H9 (cell line): Measurements from ENCODE around the gene ZNF678. TPM values are rescaled to one million over a fixed set of nuclear protein-coding genes. Genes with fewer than 3 reads are reported as not detected.
"Not testable (repeated sequence)": the region's sequence is repeated elsewhere in the genome, so short reads cannot be mapped to it uniquely, and the experiment has no call there.

Experiments
- DNase-seq: peaks from one replicate; pipeline ENCODE4 v3.0.0-alpha.2; 2017
- H2AFZ ChIP-seq: one replicate; pipeline ENCODE4 v1.6.1; 2013; ENCODE audit warnings: mild to moderate bottlenecking, low read length, control low read depth, moderate library complexity
- H2AK5ac ChIP-seq: 2 replicates; pipeline ENCODE4 v1.6.1; 2013; ENCODE audit warnings: low read length, control low read depth, mixed read lengths; ENCODE audit not compliant: insufficient read length
- H2BK120ac ChIP-seq: one replicate; pipeline ENCODE4 v1.6.1; 2013; ENCODE audit warnings: low read depth, mild to moderate bottlenecking, low read length, control low read depth, inconsistent platforms; ENCODE audit not compliant: poor library complexity, severe bottlenecking
- H2BK12ac ChIP-seq: 2 replicates; pipeline ENCODE4 v1.6.1; 2013; ENCODE audit warnings: low read length, control low read depth, mixed read lengths, low read depth; ENCODE audit not compliant: insufficient read length
- H2BK15ac ChIP-seq: 2 replicates; pipeline ENCODE4 v1.6.1; 2013; ENCODE audit warnings: low read depth, low read length, control low read depth
- H2BK20ac ChIP-seq: one replicate; pipeline ENCODE4 v1.6.1; 2013; ENCODE audit warnings: low read depth, mild to moderate bottlenecking, low read length, control low read depth, inconsistent platforms; ENCODE audit not compliant: poor library complexity, severe bottlenecking
- H2BK5ac ChIP-seq: 2 replicates; pipeline ENCODE4 v1.6.1; 2013; ENCODE audit warnings: low read length, control low read depth, mixed read lengths; ENCODE audit not compliant: insufficient read length
- H3K14ac ChIP-seq: 2 replicates; pipeline ENCODE4 v1.6.1; 2013; ENCODE audit warnings: low read length, control low read depth; ENCODE audit not compliant: insufficient read depth
- H3K18ac ChIP-seq: 2 replicates; pipeline ENCODE4 v1.6.1; 2013; ENCODE audit warnings: low read depth, mild to moderate bottlenecking, mixed read lengths, low read length, control low read depth; ENCODE audit not compliant: insufficient read length
- H3K23ac ChIP-seq: 2 replicates; pipeline ENCODE4 v1.6.1; 2013; ENCODE audit warnings: low read length, control low read depth, mixed read lengths, low read depth; ENCODE audit not compliant: insufficient read length
- H3K23me2 ChIP-seq: 2 replicates; pipeline ENCODE4 v1.6.1; 2013; ENCODE audit warnings: low read depth, mild to moderate bottlenecking, mixed read lengths, low read length, control low read depth; ENCODE audit not compliant: insufficient read length, poor library complexity, severe bottlenecking
- H3K27ac ChIP-seq: 2 replicates; pipeline ENCODE4 v1.5.1; 2013; ENCODE audit warnings: low read length, control low read depth, mixed read lengths, low read depth; ENCODE audit not compliant: insufficient read length
- H3K27me3 ChIP-seq: 2 replicates; pipeline ENCODE4 v1.6.1; 2013; ENCODE audit warnings: low read length, control low read depth, inconsistent platforms; ENCODE audit not compliant: insufficient read depth
- H3K4ac ChIP-seq: 2 replicates; pipeline ENCODE4 v1.6.1; 2013; ENCODE audit warnings: low read depth, mild to moderate bottlenecking, control low read depth, inconsistent platforms, low read length, moderate library complexity
- H3K4me1 ChIP-seq: 2 replicates; pipeline ENCODE4 v1.6.1; 2013; ENCODE audit warnings: low read length, control low read depth, inconsistent platforms; ENCODE audit not compliant: insufficient read depth
- H3K4me2 ChIP-seq: 2 replicates; pipeline ENCODE4 v1.6.1; 2013; ENCODE audit warnings: low read length, control low read depth, mixed read lengths; ENCODE audit not compliant: insufficient read length, insufficient read depth
- H3K56ac ChIP-seq: 2 replicates; pipeline ENCODE4 v1.6.1; 2013; ENCODE audit warnings: low read depth, mild to moderate bottlenecking, mixed read lengths, low read length, control low read depth; ENCODE audit not compliant: insufficient read length
- H3K79me1 ChIP-seq: 2 replicates; pipeline ENCODE4 v1.6.1; 2013; ENCODE audit warnings: low read depth, mild to moderate bottlenecking, moderate library complexity, low read length, control low read depth, inconsistent platforms; ENCODE audit not compliant: insufficient read depth, poor library complexity, severe bottlenecking
- H3K79me2 ChIP-seq: 2 replicates; pipeline ENCODE4 v1.6.1; 2013; ENCODE audit warnings: low read length, control low read depth, inconsistent platforms; ENCODE audit not compliant: insufficient read depth
- H3K9ac ChIP-seq: 2 replicates; pipeline ENCODE4 v1.6.1; 2013; ENCODE audit warnings: low read length, control low read depth, mixed read lengths; ENCODE audit not compliant: insufficient read length; ENCODE audit errors: extremely low read depth
- H3K9me3 ChIP-seq: one replicate; pipeline ENCODE4 v1.6.1; 2013; ENCODE audit warnings: low read depth, low read length, inconsistent platforms; ENCODE audit not compliant: control insufficient read depth
- H3T11ph ChIP-seq: one replicate; pipeline ENCODE4 v1.6.1; 2013; ENCODE audit warnings: mild to moderate bottlenecking, low read length, control low read depth, inconsistent platforms
- H4K20me1 ChIP-seq: one replicate; pipeline ENCODE4 v1.6.1; 2013; ENCODE audit not compliant: control insufficient read depth, insufficient read length, insufficient read depth
- H4K5ac ChIP-seq: 2 replicates; pipeline ENCODE4 v1.6.1; 2013; ENCODE audit warnings: low read depth, mild to moderate bottlenecking, mixed read lengths, low read length, control low read depth; ENCODE audit not compliant: insufficient read length
- H4K8ac ChIP-seq: replicated peaks from 2 replicates; pipeline ENCODE4 v1.6.1; 2013; ENCODE audit warnings: low read length, control low read depth, mixed read lengths, low read depth; ENCODE audit not compliant: insufficient read length
- H4K91ac ChIP-seq: 2 replicates; pipeline ENCODE4 v1.6.1; 2013; ENCODE audit warnings: low read depth, mild to moderate bottlenecking, moderate library complexity, mixed read lengths, low read length, control low read depth; ENCODE audit not compliant: insufficient read length
- H3K27ac Mint-ChIP-seq, 3 experiments: 2 replicates in 2 of 3; 3 replicates in 1 of 3; pipeline ENCODE4 v1.8.0; 2020 to 2021; ENCODE audit warnings: mixed read lengths in 3 of 3, mild to moderate bottlenecking in 1 of 3, moderate library complexity in 1 of 3
- H3K27me3 Mint-ChIP-seq: 2 replicates; pipeline ENCODE4 v1.8.0; 2021; ENCODE audit warnings: low read depth, mild to moderate bottlenecking, moderate library complexity, mixed read lengths
- H3K36me3 Mint-ChIP-seq, 3 experiments: 2 replicates in 2 of 3; 3 replicates in 1 of 3; pipeline ENCODE4 v1.8.0; 2020 to 2021; ENCODE audit warnings: low read depth in 3 of 3, mixed read lengths in 3 of 3; ENCODE audit not compliant: insufficient read depth in 1 of 3
- H3K4me1 Mint-ChIP-seq, 2 experiments: 2 replicates each; pipeline ENCODE4 v1.8.0; 2020; ENCODE audit warnings: mixed read lengths in 2 of 2
- H3K4me3 Mint-ChIP-seq, 2 experiments: 2 replicates in 1 of 2; 3 replicates in 1 of 2; pipeline ENCODE4 v1.8.0; 2020 to 2021; ENCODE audit warnings: mild to moderate bottlenecking in 2 of 2, mixed read lengths in 2 of 2, moderate library complexity in 1 of 2
- H3K9me3 Mint-ChIP-seq, 2 experiments: 2 replicates in 1 of 2; 3 replicates in 1 of 2; pipeline ENCODE4 v1.8.0; 2020; ENCODE audit warnings: mild to moderate bottlenecking in 2 of 2, mixed read lengths in 2 of 2, moderate library complexity in 1 of 2
- WGBS: extraction: QIAGEN DNeasy Blood & Tissue Kit; methylation state at CpG from one replicate; pipeline ENCODE4 v1.1.7; 2013; ENCODE audit warnings: missing lambda C conversion rate, low lambda C conversion rate, mixed read lengths; ENCODE audit not compliant: insufficient read length; ENCODE audit errors: extremely low coverage; 5-methylcytosine and 5-hydroxymethylcytosine counted together
- total RNA-seq: library from RNA; stranded (reverse); gene quantifications from 2 replicates; pipeline ENCODE4 v1.2.1, GENCODE V29; 2021

Gene ZNF678
- total RNA-seq, 1 experiment from 2014 or later = 25.3 TPM

DNA sequence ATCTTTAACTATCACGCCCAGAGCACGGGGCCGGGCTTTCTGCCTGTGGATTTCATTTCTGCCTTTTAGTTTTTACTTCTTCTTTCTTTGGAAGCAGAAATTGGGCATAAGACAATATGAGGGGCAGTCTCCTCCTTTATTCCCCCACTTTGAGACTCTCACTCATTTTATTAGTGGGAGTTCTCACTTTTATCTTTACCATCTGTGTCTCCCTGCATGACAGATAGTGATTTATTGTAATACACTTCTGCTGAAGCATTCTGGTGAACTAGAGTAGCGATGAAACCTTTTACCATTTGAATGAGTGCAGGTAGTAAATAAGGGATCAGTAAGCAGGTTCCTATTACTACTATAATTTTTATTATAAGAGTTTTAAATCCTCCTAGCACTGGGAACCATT lies 26.4 kb downstream of the ZNF678 start:
- not testable (repeated sequence) for H3K23me2 ChIP-seq, H3K79me1 ChIP-seq, H2AK5ac ChIP-seq, H3K4me3 Mint-ChIP-seq, H3K27me3 ChIP-seq, H2BK15ac ChIP-seq, H3K79me2 ChIP-seq, H3K23ac ChIP-seq, DNase-seq, H4K8ac ChIP-seq, H3K27me3 Mint-ChIP-seq, H3K4me1 ChIP-seq, H3K9me3 ChIP-seq, H3K14ac ChIP-seq, H3K9ac ChIP-seq, H2BK120ac ChIP-seq, H3K27ac Mint-ChIP-seq, H2AFZ ChIP-seq, H2BK5ac ChIP-seq, H4K91ac ChIP-seq, H2BK20ac ChIP-seq, H3K27ac ChIP-seq, H4K20me1 ChIP-seq, H2BK12ac ChIP-seq, H3K4ac ChIP-seq, H3T11ph ChIP-seq, H4K5ac ChIP-seq, H3K56ac ChIP-seq, H3K4me2 ChIP-seq, H3K18ac ChIP-seq
- H3K9me3 Mint-ChIP-seq = peaks cover 35 to 81% of the 10 kb centered on the region in 2 experiments
- WGBS = no CpG with 5 or more reads among the region's 4 CpGs
- peaks cover 63 to 76% (median 75%) of the 10 kb centered on the region in 3 experiments for H3K36me3 Mint-ChIP-seq
- peaks cover 14% of the 10 kb centered on the region in 2 experiments for H3K4me1 Mint-ChIP-seq

DNA sequence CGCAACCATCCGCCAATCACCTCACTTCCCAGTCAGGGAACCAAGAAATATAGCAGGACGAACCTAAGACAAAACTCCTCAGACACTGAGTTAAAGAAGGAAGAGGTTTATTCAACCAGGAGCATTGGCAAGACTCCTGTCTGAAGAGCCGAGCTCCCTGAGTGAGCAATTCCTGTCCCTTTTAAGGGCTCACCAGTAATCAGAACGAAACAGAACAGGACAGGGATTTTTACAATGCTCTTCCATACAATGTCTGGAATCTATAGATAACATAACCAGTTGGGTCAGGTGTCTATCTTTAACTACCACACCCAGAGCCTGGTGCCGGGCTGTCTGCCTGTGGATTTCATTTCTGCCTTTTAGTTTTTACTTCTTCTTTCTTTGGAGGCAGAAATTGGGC lies 32.9 kb downstream of the ZNF678 start:
- H3K27ac ChIP-seq, H2BK120ac ChIP-seq, H3K27ac Mint-ChIP-seq, H3K56ac ChIP-seq, H2AK5ac ChIP-seq, H3K27me3 ChIP-seq, H3K4me1 ChIP-seq, H2BK5ac ChIP-seq, H3K23ac ChIP-seq, H3K4me3 Mint-ChIP-seq, H2BK15ac ChIP-seq, H3K79me1 ChIP-seq, H4K91ac ChIP-seq, H2BK20ac ChIP-seq, H3T11ph ChIP-seq, H3K9ac ChIP-seq, H3K23me2 ChIP-seq, H4K20me1 ChIP-seq, H3K18ac ChIP-seq, H2AFZ ChIP-seq, H3K4me1 Mint-ChIP-seq, H3K4me2 ChIP-seq, H4K5ac ChIP-seq, H3K14ac ChIP-seq, H3K79me2 ChIP-seq, DNase-seq, H2BK12ac ChIP-seq, H4K8ac ChIP-seq, H3K4ac ChIP-seq, H3K27me3 Mint-ChIP-seq: not testable (repeated sequence)
- Mint-ChIP-seq H3K36me3 (peaks cover 70 to 80% (median 76%) of the 10 kb centered on the region in 3 experiments), H3K9me3 (peaks cover 51 to 80% of the 10 kb centered on the region in 2 experiments)
- H3K9me3 ChIP-seq = peaks cover 19% of the 10 kb centered on the region
- no CpG with 5 or more reads among the region's 6 CpGs for WGBS
